A549 (cell line): Measurements from ENCODE around the gene METTL3. TPM values are rescaled to one million over a fixed set of nuclear protein-coding genes. Genes with fewer than 3 reads are reported as not detected.
"Not testable (repeated sequence)": the region's sequence is repeated elsewhere in the genome, so short reads cannot be mapped to it uniquely, and the experiment has no call there.

Experiments used
- ATAC-seq, 2 experiments: fragments of 200-7000 bp in 1 of 2; fragments of >200 bp in 1 of 2; cut with Nextera tagmentation in 1 of 2; cut with Tn5 transposase in 1 of 2; 3 replicates each; pipeline versions ENCODE4 v1.8.0 to v1.9.1; 2018 to 2020; ENCODE audit warnings: mild to moderate bottlenecking in 1 of 2, moderate library complexity in 1 of 2
- CTCF ChIA-PET: fragments of 300-600 bp; sonication (Branson Sonifier 250); formaldehyde crosslinking; extraction: SDS; loops from one replicate; lab custom pipeline; 2021; ENCODE audit warnings: antibody characterized with exemption, inconsistent platforms; lab: Yijun Ruan, JAX
- POLR2A ChIA-PET: fragments of 350-600 bp; formaldehyde crosslinking; extraction: SDS; loops from one replicate; lab custom pipeline; 2021; ENCODE audit warnings: antibody characterized with exemption, inconsistent platforms; lab: Yijun Ruan, JAX
- DNase-seq, 2 experiments: peaks; one replicate each; pipeline versions ENCODE4 v3.0.0 to v3.0.0-alpha.2; 2011 to 2016; ENCODE audit warnings: low read depth in 1 of 2, low spot score in 1 of 2
- FAIRE-seq: peaks from 2 replicates; lab custom pipeline; 2011; peaks lifted over from hg19 to GRCh38; lab: Jason Lieb, UNC
- H3K27ac ChIP-seq, 2 experiments: fragments of >200 bp; sonication (Bioruptor Twin); formaldehyde crosslinking; 3 replicates each; pipeline ENCODE4 v1.5.1; 2016 to 2017
- H3K4me1 ChIP-seq: fragments of >200 bp; sonication (Bioruptor Twin); formaldehyde crosslinking; 3 replicates; pipeline ENCODE4 v1.6.1; 2016
- H3K4me2 ChIP-seq: fragments of >200 bp; sonication (Bioruptor Twin); formaldehyde crosslinking; 3 replicates; pipeline ENCODE4 v1.6.1; 2016
- H3K4me3 ChIP-seq: fragments of >200 bp; sonication (Bioruptor Twin); formaldehyde crosslinking; 3 replicates; pipeline ENCODE4 v1.5.1; 2016
- H3K9me3 ChIP-seq: fragments of >200 bp; sonication (Bioruptor Twin); formaldehyde crosslinking; 3 replicates; pipeline ENCODE4 v1.6.1; 2016
- BHLHE40 ChIP-seq: IDR thresholded peaks from 2 replicates; pipeline ENCODE4 v1.6.1; 2012; ENCODE audit warnings: low read depth, low read length, inconsistent platforms
- CEBPB ChIP-seq, 2 experiments: fragments of >200 bp in 1 of 2; sonication (Bioruptor Twin) in 1 of 2; formaldehyde crosslinking in 1 of 2; IDR thresholded peaks; 2 replicates each; pipeline ENCODE4 v1.6.1; 2012 to 2016
- CHD4 ChIP-seq: fragments of 200-600 bp; sonication (generic); IDR thresholded peaks from 2 replicates; pipeline ENCODE4 v1.6.1; 2016; ENCODE audit warnings: antibody characterized with exemption, mild to moderate bottlenecking, borderline replicate concordance
- E2F6 ChIP-seq: IDR thresholded peaks from 2 replicates; pipeline ENCODE4 v1.6.1; 2012; ENCODE audit warnings: low read depth, borderline replicate concordance
- EP300 ChIP-seq, 2 experiments: fragments of >200 bp; sonication (Bioruptor Twin); formaldehyde crosslinking; IDR thresholded peaks; 2 replicates in 1 of 2; 3 replicates in 1 of 2; pipeline ENCODE4 v1.6.1; 2016 to 2017
- FOXS1 ChIP-seq: fragments of 250-450 bp; sonication (Bioruptor Pico); IDR thresholded peaks from 2 replicates; pipeline ENCODE4 v1.5.0; 2020; ENCODE audit warnings: mild to moderate bottlenecking, moderate library complexity
- GATA3 ChIP-seq: IDR thresholded peaks from 2 replicates; pipeline ENCODE4 v1.6.1; 2012; ENCODE audit warnings: borderline replicate concordance
- HDAC2 ChIP-seq: fragments of 200-600 bp; sonication (generic); IDR thresholded peaks from 2 replicates; pipeline ENCODE4 v1.6.1; 2016
- HEYL ChIP-seq: fragments of 250-450 bp; sonication (Bioruptor Pico); IDR thresholded peaks from 2 replicates; pipeline ENCODE4 v1.8.0; 2021; ENCODE audit warnings: mild to moderate bottlenecking, moderate library complexity
- HOXB13 ChIP-seq: fragments of 250-450 bp; sonication (Bioruptor Pico); IDR thresholded peaks from 2 replicates; pipeline ENCODE4 v1.5.0; 2020; ENCODE audit warnings: low read depth, mild to moderate bottlenecking, moderate library complexity
- HOXB5 ChIP-seq: fragments of 250-450 bp; sonication (Bioruptor Pico); IDR thresholded peaks from 2 replicates; pipeline ENCODE4 v1.5.0; 2020; ENCODE audit warnings: mild to moderate bottlenecking, moderate library complexity
- KDM5A ChIP-seq: fragments of 200-600 bp; sonication (generic); IDR thresholded peaks from 2 replicates; pipeline ENCODE4 v1.6.1; 2016; ENCODE audit warnings: antibody characterized with exemption, mild to moderate bottlenecking
- MAFK ChIP-seq: fragments of 450-650 bp; IDR thresholded peaks from 2 replicates; pipeline ENCODE4 v1.6.1; 2014; ENCODE audit not compliant: partially characterized antibody
- MAX ChIP-seq: IDR thresholded peaks from 2 replicates; pipeline ENCODE4 v1.6.1; 2012
- NR3C1 ChIP-seq: fragments of >200 bp; sonication (Bioruptor Twin); formaldehyde crosslinking; IDR thresholded peaks from 3 replicates; pipeline ENCODE4 v1.6.1; 2017
- PBX3 ChIP-seq: IDR thresholded peaks from 2 replicates; pipeline ENCODE4 v1.6.1; 2012
- PHF8 ChIP-seq: fragments of 200-600 bp; sonication (generic); IDR thresholded peaks from 2 replicates; pipeline ENCODE4 v1.6.1; 2016; ENCODE audit warnings: low read depth, mild to moderate bottlenecking, antibody characterized with exemption, moderate library complexity, borderline replicate concordance
- POLR2A ChIP-seq: IDR thresholded peaks from 2 replicates; pipeline ENCODE4 v1.6.1; 2012; ENCODE audit warnings: mild to moderate bottlenecking, low read length
- RAD21 ChIP-seq, 2 experiments: fragments of >200 bp in 1 of 2; sonication (Bioruptor Twin) in 1 of 2; formaldehyde crosslinking in 1 of 2; IDR thresholded peaks in 1 of 2; conservative IDR thresholded peaks in 1 of 2; 2 replicates in 1 of 2; 3 replicates in 1 of 2; pipeline ENCODE4 v1.6.1; 2012 to 2018; ENCODE audit warnings: inconsistent platforms in 1 of 2
- RARB ChIP-seq: fragments of 250-450 bp; sonication (Bioruptor Pico); IDR thresholded peaks from 2 replicates; pipeline ENCODE4 v1.8.0; 2021; ENCODE audit warnings: mild to moderate bottlenecking, moderate library complexity
- RFX5 ChIP-seq: fragments of 450-650 bp; IDR thresholded peaks from 2 replicates; pipeline ENCODE4 v1.7.1; 2014; ENCODE audit warnings: antibody characterized with exemption, mild to moderate bottlenecking, moderate library complexity
- SMC3 ChIP-seq: fragments of >200 bp; sonication (Bioruptor Twin); formaldehyde crosslinking; IDR thresholded peaks from 3 replicates; pipeline ENCODE4 v1.6.1; 2018; ENCODE audit warnings: inconsistent platforms
- USF2 ChIP-seq: fragments of 450-650 bp; IDR thresholded peaks from 2 replicates; pipeline ENCODE4 v1.6.1; 2014; ENCODE audit warnings: antibody characterized with exemption
- ZFP36 ChIP-seq: fragments of 450-650 bp; IDR thresholded peaks from 2 replicates; pipeline ENCODE4 v1.6.1; 2014; ENCODE audit warnings: borderline replicate concordance; ENCODE audit not compliant: partially characterized antibody
- WGBS: methylation state at CpG from one replicate; pipeline ENCODE4 v1.1.6; 2017; ENCODE audit errors: missing lambda C conversion rate; 5-methylcytosine and 5-hydroxymethylcytosine counted together
- polyA plus RNA-seq, 4 experiments: library from polyadenylated mRNA; depleted of rRNA in 3 of 4; stranded (reverse); fragments of >200 nt; fragmentation: RNase III in 1 of 4; extraction: RNeasy Plus Mini Kit Qiagen cat#74134 plus additional on column Dnase treatment in 1 of 4; gene quantifications; 2 replicates in 3 of 4; 3 replicates in 1 of 4; pipeline ENCODE4 v1.2.3, GENCODE V29; 2011 to 2017
- TF ChIP-seq, protein P1 (sequence below): fragments of 250-450 bp; sonication (Bioruptor Pico); IDR thresholded peaks from 2 replicates; pipeline ENCODE4 v1.5.0; 2020; ENCODE audit warnings: low read depth, mild to moderate bottlenecking, moderate library complexity
- TF ChIP-seq, protein P2 (sequence below): fragments of >200 bp; sonication (Bioruptor Twin); formaldehyde crosslinking; IDR thresholded peaks from 3 replicates; pipeline ENCODE4 v1.6.1; 2016

The METTL3 gene
- polyA plus RNA-seq, 2 of the 4 experiments (the other 2 are of a cell fraction): 63.2 to 103 TPM

DNA sequence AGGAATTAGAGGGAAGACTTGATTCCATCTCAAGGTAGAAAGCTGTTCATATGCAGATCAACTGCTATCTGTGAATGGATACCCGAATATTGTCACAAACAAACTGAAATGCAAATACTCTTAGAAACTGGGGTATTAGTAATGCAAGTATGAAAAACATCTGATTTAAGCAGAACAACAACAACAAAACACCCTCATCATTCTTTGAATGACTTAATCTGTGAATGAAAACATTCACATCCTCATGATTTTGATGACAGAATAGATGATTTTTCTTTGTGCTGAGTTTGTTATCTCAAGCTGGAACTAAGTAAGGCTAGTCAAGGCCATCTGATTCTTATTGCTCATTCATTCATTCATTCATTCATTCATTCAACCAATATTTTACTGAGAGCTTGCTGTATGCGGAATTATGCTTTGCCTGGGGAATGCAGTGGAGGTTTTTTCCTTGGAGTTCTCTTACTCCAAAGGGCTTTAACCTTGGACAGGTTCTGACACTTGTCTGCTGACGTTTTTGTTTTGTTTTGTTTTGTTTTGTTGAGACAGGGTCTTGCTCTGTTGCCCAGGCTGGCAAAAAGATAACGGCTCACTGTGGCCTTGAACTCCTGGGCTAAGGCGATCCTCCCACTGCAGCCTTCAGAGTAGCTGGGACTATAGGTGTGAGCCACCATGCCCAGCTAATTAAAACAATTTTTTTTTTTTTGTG is 45.4 kb upstream of the METTL3 start:
- Histone ChIP-seq H3K9me3 (no peaks in the 10 kb centered on the region), H3K27ac (peak overlapping the region in 1 of 2 experiments; percentile 67; a peak in 3 of 6 replicates), H3K4me3 (no peak overlapping the region), H3K4me2 (peak overlapping the region; percentile 79; the same call in 2 of the 3 replicates), H3K4me1 (peaks cover 11% of the 10 kb centered on the region; the same call in 2 of the 3 replicates)
- no peak; a peak in 2 of 6 replicates for ATAC-seq
- FAIRE-seq: no peak
- 52% methylated on average over 5 of the region's 5 CpGs for WGBS
- TF ChIP-seq HOXB13 (CRISPR knock-in tag) (no peak), HEYL (no peak), HDAC2 (no peak), PBX3 (no peak), SMC3 (no peak), POLR2A (no peak), RARB (CRISPR knock-in tag) (no peak), EP300 (IDR thresholded peaks at IDR 0.05) (no peak), GATA3 (no peak), BHLHE40 (no peak), MAFK (no peak), USF2 (no peak), RFX5 (no peak)
- TF ChIP-seq, protein P1, sequence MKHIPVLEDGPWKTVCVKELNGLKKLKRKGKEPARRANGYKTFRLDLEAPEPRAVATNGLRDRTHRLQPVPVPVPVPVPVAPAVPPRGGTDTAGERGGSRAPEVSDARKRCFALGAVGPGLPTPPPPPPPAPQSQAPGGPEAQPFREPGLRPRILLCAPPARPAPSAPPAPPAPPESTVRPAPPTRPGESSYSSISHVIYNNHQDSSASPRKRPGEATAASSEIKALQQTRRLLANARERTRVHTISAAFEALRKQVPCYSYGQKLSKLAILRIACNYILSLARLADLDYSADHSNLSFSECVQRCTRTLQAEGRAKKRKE (CRISPR knock-in tag): no peak
- DNase-seq: no peak
- ChIA-PET CTCF (interaction anchor here (0.6 to 8.2 kb wide), 20 partner anchors 10 to 766 kb away, joined by 3 to 84 read pairs (median 4); partner anchors contain the start of gene SUPT16H), POLR2A (interaction anchor here (0.7 to 1.4 kb wide), 3 partner anchors 45 to 119 kb away, joined by 4 read pairs; partner anchors contain the start of gene METTL3)

- TF ChIP-seq RFX5: no peak
- no peak for TF ChIP-seq E2F6
- TF ChIP-seq FOXS1 (CRISPR knock-in tag): no peak
- no peak for TF ChIP-seq CEBPB (IDR thresholded peaks at IDR 0.05)
- TF ChIP-seq EP300 (IDR thresholded peaks at IDR 0.05): no peak
- no peak for TF ChIP-seq HEYL
- no peak for TF ChIP-seq KDM5A
- no peak for TF ChIP-seq MAX
- TF ChIP-seq HOXB5 (CRISPR knock-in tag): no peak
- TF ChIP-seq, protein P2, sequence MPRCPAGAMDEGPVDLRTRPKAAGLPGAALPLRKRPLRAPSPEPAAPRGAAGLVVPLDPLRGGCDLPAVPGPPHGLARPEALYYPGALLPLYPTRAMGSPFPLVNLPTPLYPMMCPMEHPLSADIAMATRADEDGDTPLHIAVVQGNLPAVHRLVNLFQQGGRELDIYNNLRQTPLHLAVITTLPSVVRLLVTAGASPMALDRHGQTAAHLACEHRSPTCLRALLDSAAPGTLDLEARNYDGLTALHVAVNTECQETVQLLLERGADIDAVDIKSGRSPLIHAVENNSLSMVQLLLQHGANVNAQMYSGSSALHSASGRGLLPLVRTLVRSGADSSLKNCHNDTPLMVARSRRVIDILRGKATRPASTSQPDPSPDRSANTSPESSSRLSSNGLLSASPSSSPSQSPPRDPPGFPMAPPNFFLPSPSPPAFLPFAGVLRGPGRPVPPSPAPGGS: no peak
- no peak for TF ChIP-seq PHF8
- no peak for TF ChIP-seq NR3C1
- no peak for TF ChIP-seq CHD4
- no peak for TF ChIP-seq RAD21 (conservative IDR thresholded peaks at IDR 0.05 in 1 of 2, IDR thresholded peaks at IDR 0.05 in 1 of 2)
- TF ChIP-seq ZFP36: no peak
- ChIA-PET POLR2A (no interaction called here), CTCF (interaction anchor here (2.1 kb wide), 1 partner anchor 55 kb away, joined by 13 read pairs; no protein-coding TSS in a partner anchor)
- FAIRE-seq: no peak
- WGBS: 87% methylated on average over 3 of the region's 3 CpGs
- Histone ChIP-seq H3K4me3 (no peak overlapping the region), H3K27ac (no peak overlapping the region), H3K4me1 (peaks cover 11% of the 10 kb centered on the region; the same call in 2 of the 3 replicates), H3K4me2 (no peak overlapping the region), H3K9me3 (no peaks in the 10 kb centered on the region)
- no peak for DNase-seq
- ATAC-seq: no peak
Observed at GRCh38 chr14:21553266-21553665, 42.1 kb upstream of the METTL3 start.

GRCh38 chr14:21544588-21544987 is 33.4 kb upstream of the METTL3 start:
- not testable (repeated sequence) for H3K27ac ChIP-seq, ATAC-seq, FAIRE-seq, DNase-seq, H3K4me1 ChIP-seq, H3K4me3 ChIP-seq, H3K4me2 ChIP-seq, H3K9me3 ChIP-seq
- ChIA-PET POLR2A (interaction anchor here (0.6 kb wide), 1 partner anchor 10 kb away, joined by 4 read pairs; no protein-coding TSS in a partner anchor), CTCF (interaction anchor here (0.7 to 1.0 kb wide), 2 partner anchors 12 to 14 kb away, joined by 3 to 4 read pairs; no protein-coding TSS in a partner anchor)
- WGBS: 79% methylated on average over 7 of the region's 7 CpGs
